ENCODE measurements around the gene BGN.

The BGN gene

DNA sequence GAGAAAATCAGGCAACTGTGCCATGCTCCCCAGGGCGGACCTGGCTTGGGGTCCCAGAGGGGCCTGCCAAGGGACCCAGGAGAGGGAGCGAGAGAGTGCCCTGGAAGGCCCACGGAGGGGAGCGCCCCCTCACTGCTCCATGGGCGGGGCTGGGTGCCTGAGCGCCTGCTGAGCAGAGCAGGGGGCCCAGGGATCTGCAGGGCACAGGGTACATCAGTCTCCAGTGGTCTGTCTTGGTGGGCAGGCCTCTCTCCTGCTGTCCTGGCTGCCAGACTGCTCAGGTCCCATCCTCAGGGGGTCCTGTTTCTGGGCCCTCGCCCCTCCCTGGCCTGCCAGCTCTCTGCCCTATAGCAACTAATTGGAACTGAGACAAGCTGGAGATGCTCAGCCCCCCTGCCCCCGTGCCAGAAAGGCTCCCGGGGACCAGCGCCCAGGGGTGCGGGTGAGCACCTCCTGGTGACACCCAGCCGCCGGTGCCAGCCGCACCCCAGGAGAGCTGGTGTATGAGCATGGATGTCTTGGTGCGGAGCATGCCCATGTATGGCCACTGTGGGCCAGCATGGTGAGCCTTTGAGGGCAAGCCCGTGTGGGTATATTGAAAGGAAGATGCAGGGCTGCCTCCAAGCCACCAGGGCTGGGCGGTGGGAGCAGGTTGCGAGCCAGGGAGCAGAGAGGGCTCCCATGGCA is 1.3 kb downstream of the BGN start:
- H3K4me3 ChIP-seq (ENCODE audit: low read depth, low read length) = peak overlapping the region; percentile 72
- no peak for DNase-seq (ENCODE audit: low read depth, low spot score)
- CTCF ChIA-PET = interaction anchor here (0.8 to 8.1 kb wide), 8 partner anchors 10 to 554 kb away, joined by 3 to 90 read pairs (median 6); partner anchors contain the start of gene HAUS7
- TF ChIP-seq, protein P1, sequence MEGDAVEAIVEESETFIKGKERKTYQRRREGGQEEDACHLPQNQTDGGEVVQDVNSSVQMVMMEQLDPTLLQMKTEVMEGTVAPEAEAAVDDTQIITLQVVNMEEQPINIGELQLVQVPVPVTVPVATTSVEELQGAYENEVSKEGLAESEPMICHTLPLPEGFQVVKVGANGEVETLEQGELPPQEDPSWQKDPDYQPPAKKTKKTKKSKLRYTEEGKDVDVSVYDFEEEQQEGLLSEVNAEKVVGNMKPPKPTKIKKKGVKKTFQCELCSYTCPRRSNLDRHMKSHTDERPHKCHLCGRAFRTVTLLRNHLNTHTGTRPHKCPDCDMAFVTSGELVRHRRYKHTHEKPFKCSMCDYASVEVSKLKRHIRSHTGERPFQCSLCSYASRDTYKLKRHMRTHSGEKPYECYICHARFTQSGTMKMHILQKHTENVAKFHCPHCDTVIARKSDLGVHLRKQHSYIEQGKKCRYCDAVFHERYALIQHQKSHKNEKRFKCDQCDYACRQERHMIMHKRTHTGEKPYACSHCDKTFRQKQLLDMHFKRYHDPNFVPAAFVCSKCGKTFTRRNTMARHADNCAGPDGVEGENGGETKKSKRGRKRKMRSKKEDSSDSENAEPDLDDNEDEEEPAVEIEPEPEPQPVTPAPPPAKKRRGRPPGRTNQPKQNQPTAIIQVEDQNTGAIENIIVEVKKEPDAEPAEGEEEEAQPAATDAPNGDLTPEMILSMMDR (IDR thresholded peaks at IDR 0.05; ENCODE audit: insufficient read depth, low read length, missing control alignments) = no peak
- POLR2A ChIA-PET = interaction anchor here (0.7 to 1.6 kb wide), 3 partner anchors 9 to 25 kb away, joined by 3 to 15 read pairs (median 4); partner anchors contain the start of gene HAUS7

DNA sequence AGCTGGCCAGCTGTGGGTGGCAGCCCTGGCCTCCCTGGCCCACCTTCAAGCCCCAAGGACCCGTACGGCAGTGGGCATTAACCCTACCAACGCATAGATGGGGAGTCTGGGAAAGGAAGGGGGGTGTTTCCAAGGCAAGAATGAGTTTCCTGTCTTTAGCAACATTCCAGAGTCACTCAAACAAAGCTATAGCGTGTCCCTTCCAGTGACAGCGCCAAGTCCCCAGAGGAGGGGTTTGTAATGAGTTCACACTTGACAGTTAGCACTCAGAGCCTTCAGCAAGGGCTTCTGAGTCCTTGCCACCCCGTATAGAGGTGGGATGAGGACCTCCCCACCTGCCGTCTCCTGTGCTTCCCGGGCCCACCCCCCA is 1.8 kb downstream of the BGN start:
- TF ChIP-seq, protein P1 (IDR thresholded peaks at IDR 0.05; ENCODE audit: insufficient read depth, low read length, missing control alignments) = no peak
- DNase-seq (ENCODE audit: low read depth, low spot score) = no peak
- CTCF ChIA-PET = interaction anchor here (0.8 to 8.1 kb wide), 5 partner anchors 10 to 25 kb away, joined by 3 to 90 read pairs (median 7); partner anchors contain the start of gene HAUS7
- peak overlapping the region; percentile 72 for H3K4me3 ChIP-seq (ENCODE audit: low read depth, low read length)
- POLR2A ChIA-PET = interaction anchor here (0.7 to 1.4 kb wide), 2 partner anchors 9 to 25 kb away, joined by 3 to 4 read pairs; no protein-coding TSS in a partner anchor

DNA sequence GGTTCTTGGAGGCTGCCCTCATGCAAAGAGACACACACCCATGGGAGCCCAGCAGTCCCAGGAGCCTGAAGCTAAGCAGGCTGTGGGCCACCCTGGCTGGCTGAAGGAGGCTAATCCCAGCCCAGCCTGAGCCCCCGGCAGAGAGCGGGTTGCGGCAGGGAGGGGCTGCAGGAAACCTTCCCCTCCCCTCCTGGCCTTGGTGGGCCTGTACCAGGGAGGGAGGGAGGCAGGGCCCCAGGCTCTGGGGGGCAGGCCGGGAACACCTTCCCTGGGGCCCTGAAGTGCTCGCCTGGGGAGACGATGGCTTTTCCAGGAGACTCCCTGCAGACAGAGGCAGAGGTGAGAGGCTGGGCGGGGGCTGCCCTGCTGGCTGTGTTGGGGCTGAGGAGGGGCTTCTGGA is 3.7 kb downstream of the BGN start:
- DNase-seq (ENCODE audit: low read depth, low spot score) = no peak
- TF ChIP-seq, protein P1 (IDR thresholded peaks at IDR 0.05; ENCODE audit: insufficient read depth, low read length, missing control alignments) = no peak
- CTCF ChIA-PET = interaction anchor here (5.8 to 8.1 kb wide), 2 partner anchors 8 to 27 kb away, joined by 53 to 90 read pairs; partner anchors contain the start of gene HAUS7
- H3K4me3 ChIP-seq (ENCODE audit: low read depth, low read length) = 0 out of 2 replicates have a peak overlapping the region, but pooled peaks have one; percentile 23
- POLR2A ChIA-PET = interaction anchor here (1.0 kb wide), 1 partner anchor 8 kb away, joined by 3 read pairs; no protein-coding TSS in a partner anchor

DNA sequence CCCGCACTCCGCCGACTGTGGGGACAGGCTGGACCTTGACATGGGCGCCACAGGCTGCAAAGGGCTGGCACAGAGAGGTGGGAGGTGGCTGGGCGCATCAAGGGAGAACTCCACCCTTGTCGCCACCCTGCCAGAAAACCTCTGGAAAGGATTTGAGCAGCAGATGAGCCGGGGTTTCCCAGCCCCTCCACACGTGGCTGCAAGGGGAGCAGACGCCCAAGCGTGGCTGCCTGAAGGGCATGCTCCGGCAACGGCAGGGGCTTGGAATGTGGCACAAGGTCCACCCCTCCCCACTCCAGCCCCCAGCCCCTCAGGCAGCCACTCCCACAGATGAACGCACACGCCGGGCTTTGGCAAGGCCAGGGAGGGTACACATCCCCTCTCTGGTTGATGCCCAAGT is 4.6 kb downstream of the BGN start:
- POLR2A ChIA-PET = interaction anchor here (1.0 kb wide), 1 partner anchor 8 kb away, joined by 3 read pairs; no protein-coding TSS in a partner anchor
- CTCF ChIA-PET = interaction anchor here (8.1 kb wide), 1 partner anchor 28 kb away, joined by 90 read pairs; the partner anchor contains the start of gene HAUS7
- H3K4me3 ChIP-seq (ENCODE audit: low read depth, low read length) = peak overlapping the region; percentile 29
- TF ChIP-seq, protein P1 (IDR thresholded peaks at IDR 0.05; ENCODE audit: insufficient read depth, low read length, missing control alignments) = no peak
- no peak for DNase-seq (ENCODE audit: low read depth, low spot score)

DNA sequence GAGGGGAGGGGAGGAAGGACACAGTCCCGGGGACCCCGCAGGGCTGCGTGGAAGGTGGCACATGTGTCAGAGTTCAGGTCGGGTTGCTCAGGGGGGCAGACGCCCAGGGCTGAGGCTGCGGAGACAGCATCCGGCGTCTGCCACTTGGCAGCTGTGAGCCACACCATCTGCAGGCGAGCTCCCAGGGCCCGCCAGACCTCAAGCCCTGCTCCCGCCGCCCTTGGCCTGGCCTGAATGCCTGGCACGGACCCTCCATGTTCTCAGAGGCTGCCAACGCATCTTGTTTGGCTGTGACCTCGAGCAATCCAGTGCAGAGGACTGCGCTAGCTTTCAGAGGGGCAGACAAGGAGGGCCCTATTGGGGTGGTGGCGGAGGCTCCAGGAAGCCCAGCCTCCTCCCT is 5.1 kb downstream of the BGN start:
- ChIA-PET POLR2A (no interaction called here), CTCF (interaction anchor here (1.0 kb wide), 1 partner anchor 28 kb away, joined by 3 read pairs; no protein-coding TSS in a partner anchor)
- no peak for DNase-seq (ENCODE audit: low read depth, low spot score)
- no peak overlapping the region; the same call in 1 of the 2 replicates for H3K4me3 ChIP-seq (ENCODE audit: low read depth, low read length)
- TF ChIP-seq, protein P1 (IDR thresholded peaks at IDR 0.05; ENCODE audit: insufficient read depth, low read length, missing control alignments) = no peak

DNA sequence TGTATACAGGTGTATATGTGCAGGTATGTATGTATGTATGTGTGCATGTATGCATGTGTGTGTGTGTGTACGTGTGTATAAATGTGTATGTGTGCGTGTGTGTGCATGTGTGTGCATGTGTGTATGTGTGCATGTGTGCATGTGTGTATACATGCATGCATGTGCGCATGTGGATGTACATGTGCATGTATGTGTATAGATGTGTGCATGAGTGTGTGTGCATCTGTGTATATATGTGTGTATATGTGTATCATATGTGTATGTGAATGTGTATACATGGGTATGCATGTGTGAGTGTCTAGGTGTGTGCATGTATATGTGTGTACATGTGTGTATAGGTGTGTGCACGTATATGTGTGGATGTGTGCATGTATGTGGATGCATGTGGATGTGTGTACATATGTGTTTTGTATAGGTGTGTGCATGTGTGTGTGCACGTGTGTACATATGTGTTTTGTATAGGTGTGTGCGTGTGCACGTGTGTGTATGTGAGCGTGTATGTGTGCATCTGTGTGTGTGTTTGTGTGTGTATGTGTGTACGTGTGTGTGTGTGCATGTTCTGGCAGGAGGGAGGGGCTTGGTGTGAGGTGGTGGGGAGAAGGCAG is 6.0 kb downstream of the BGN start:
- TF ChIP-seq, protein P1 (IDR thresholded peaks at IDR 0.05; ENCODE audit: insufficient read depth, low read length, missing control alignments) = no peak
- no peak for DNase-seq (ENCODE audit: low read depth, low spot score)
- CTCF ChIA-PET = interaction anchor here (1.0 to 1.4 kb wide), 3 partner anchors 29 to 468 kb away, joined by 3 to 4 read pairs (median 4); no protein-coding TSS in a partner anchor
- no peak overlapping the region for H3K4me3 ChIP-seq (ENCODE audit: low read depth, low read length)
- POLR2A ChIA-PET = no interaction called here

Measured in AG04449 (cell line).